ENCODE measurements around the gene CFAP251. TPM values are rescaled to one million over a fixed set of nuclear protein-coding genes. Genes with fewer than 3 reads are reported as not detected.

CFAP251 gene
- total and polyA plus RNA-seq, 10 of the 15 experiments (the other 5 are each of a cell fraction or from before 2014, with no cell fraction given) = 0.10 to 0.97 (median 0.64) TPM

DNA sequence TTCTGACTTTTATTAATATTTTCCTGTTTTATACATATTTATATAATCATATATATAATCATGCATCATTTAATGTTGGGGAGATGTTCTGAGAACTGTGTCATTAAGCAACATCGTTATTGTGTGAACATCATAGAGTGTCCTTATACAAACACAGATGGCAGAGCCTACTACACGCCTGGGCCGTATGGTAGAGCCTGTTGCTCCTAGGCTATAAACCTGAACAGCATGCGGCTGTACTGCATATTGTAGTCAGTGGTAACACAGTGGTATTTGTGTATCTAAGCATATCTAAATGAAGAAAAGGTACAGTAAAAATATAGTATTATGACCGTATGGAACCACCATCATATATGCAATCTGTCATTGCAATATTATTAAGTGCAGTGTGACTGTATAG lies 58.6 kb downstream of the CFAP251 start:
- RAD21 ChIA-PET (ENCODE audit: unreplicated experiment) = no interaction called here
- 87% methylated on average over 5 of the region's 5 CpGs for WGBS (ENCODE audit: insufficient coverage, insufficient replicate concordance, low lambda C conversion rate, missing lambda C conversion rate)
- no peaks in the 10 kb centered on the region; a peak in 1 of 4 replicates for H3K27me3 ChIP-seq (replicated peaks in 1 of 2; ENCODE audit: control insufficient read depth in 2 of 2, insufficient read depth in 2 of 2, low read length in 1 of 2)
- H3K9me3 ChIP-seq (replicated peaks; ENCODE audit: control insufficient read depth, insufficient read depth, low read length) = peaks cover 8% of the 10 kb centered on the region; the same call in 2 of the 3 replicates
- no peak overlapping the region for H3K27ac ChIP-seq (ENCODE audit: control insufficient read depth, insufficient read depth)
- peaks cover 24% of the 10 kb centered on the region for H3K4me1 ChIP-seq (ENCODE audit: control insufficient read depth, insufficient read depth, low read length)
- in situ Hi-C loops (cut with MboI) = no loop called here
- FAIRE-seq (no peak), DNase-seq (ENCODE audit: low read depth, low spot score) (no peak), ATAC-seq (no peak)
- no peaks in the 10 kb centered on the region for H3K36me3 ChIP-seq (ENCODE audit: control insufficient read depth in 2 of 2, insufficient read depth in 2 of 2, low read length in 1 of 2)
- H2AFZ ChIP-seq (ENCODE audit: control insufficient read depth, low read depth, low read length) = no peak overlapping the region
- H3K4me2 ChIP-seq (ENCODE audit: control insufficient read depth, insufficient read depth) = no peak overlapping the region
- no peaks in the 10 kb centered on the region for H3K79me2 ChIP-seq (ENCODE audit: control insufficient read depth, insufficient read depth, low read length)
- intact Hi-C loops (cut with micrococcal nuclease; ENCODE audit: unreplicated experiment) = no loop called here
- H4K20me1 ChIP-seq (ENCODE audit: control insufficient read depth, insufficient read depth) = no peaks in the 10 kb centered on the region
- BruUV-seq (replicated peaks) = no TSS peak
- H3K9ac ChIP-seq (ENCODE audit: control insufficient read depth, insufficient read depth, low read length) = no peak overlapping the region
- H3K4me3 ChIP-seq = no peak overlapping the region
- SMC1A ChIA-PET (ENCODE audit: uncharacterized antibody, unreplicated experiment) = no interaction called here
- TF ChIP-seq FOXM1 (IDR thresholded peaks at IDR 0.05; ENCODE audit: low read depth, low read length) = no peak
- TF ChIP-seq TCF12 (IDR thresholded peaks at IDR 0.05; ENCODE audit: low read depth, low read length) = no peak
- TF ChIP-seq, protein P1, sequence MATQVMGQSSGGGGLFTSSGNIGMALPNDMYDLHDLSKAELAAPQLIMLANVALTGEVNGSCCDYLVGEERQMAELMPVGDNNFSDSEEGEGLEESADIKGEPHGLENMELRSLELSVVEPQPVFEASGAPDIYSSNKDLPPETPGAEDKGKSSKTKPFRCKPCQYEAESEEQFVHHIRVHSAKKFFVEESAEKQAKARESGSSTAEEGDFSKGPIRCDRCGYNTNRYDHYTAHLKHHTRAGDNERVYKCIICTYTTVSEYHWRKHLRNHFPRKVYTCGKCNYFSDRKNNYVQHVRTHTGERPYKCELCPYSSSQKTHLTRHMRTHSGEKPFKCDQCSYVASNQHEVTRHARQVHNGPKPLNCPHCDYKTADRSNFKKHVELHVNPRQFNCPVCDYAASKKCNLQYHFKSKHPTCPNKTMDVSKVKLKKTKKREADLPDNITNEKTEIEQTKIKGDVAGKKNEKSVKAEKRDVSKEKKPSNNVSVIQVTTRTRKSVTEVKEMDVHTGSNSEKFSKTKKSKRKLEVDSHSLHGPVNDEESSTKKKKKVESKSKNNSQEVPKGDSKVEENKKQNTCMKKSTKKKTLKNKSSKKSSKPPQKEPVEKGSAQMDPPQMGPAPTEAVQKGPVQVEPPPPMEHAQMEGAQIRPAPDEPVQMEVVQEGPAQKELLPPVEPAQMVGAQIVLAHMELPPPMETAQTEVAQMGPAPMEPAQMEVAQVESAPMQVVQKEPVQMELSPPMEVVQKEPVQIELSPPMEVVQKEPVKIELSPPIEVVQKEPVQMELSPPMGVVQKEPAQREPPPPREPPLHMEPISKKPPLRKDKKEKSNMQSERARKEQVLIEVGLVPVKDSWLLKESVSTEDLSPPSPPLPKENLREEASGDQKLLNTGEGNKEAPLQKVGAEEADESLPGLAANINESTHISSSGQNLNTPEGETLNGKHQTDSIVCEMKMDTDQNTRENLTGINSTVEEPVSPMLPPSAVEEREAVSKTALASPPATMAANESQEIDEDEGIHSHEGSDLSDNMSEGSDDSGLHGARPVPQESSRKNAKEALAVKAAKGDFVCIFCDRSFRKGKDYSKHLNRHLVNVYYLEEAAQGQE (IDR thresholded peaks at IDR 0.05; ENCODE audit: low read depth, low read length) = no peak
- TF ChIP-seq, protein P2, sequence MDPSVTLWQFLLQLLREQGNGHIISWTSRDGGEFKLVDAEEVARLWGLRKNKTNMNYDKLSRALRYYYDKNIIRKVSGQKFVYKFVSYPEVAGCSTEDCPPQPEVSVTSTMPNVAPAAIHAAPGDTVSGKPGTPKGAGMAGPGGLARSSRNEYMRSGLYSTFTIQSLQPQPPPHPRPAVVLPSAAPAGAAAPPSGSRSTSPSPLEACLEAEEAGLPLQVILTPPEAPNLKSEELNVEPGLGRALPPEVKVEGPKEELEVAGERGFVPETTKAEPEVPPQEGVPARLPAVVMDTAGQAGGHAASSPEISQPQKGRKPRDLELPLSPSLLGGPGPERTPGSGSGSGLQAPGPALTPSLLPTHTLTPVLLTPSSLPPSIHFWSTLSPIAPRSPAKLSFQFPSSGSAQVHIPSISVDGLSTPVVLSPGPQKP (IDR thresholded peaks at IDR 0.05; ENCODE audit: low read depth, low read length) = no peak
- TF ChIP-seq BMI1 (IDR thresholded peaks at IDR 0.05; ENCODE audit: borderline replicate concordance) = no peak
- no peak for TF ChIP-seq MXI1 (IDR thresholded peaks at IDR 0.05; ENCODE audit: low read depth, low read length)
- TF ChIP-seq, protein P3, sequence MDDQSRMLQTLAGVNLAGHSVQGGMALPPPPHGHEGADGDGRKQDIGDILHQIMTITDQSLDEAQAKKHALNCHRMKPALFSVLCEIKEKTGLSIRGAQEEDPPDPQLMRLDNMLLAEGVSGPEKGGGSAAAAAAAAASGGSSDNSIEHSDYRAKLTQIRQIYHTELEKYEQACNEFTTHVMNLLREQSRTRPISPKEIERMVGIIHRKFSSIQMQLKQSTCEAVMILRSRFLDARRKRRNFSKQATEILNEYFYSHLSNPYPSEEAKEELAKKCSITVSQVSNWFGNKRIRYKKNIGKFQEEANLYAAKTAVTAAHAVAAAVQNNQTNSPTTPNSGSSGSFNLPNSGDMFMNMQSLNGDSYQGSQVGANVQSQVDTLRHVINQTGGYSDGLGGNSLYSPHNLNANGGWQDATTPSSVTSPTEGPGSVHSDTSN (IDR thresholded peaks at IDR 0.05; ENCODE audit: insufficient replicate concordance, low read depth, low read length) = no peak
- TF ChIP-seq STAT1 (conservative IDR thresholded peaks at IDR 0.05) = no peak
- no peak for TF ChIP-seq RAD51 (IDR thresholded peaks at IDR 0.05)
- no peak for TF ChIP-seq JUNB (IDR thresholded peaks at IDR 0.05)
- no peak for TF ChIP-seq ZNF384 (IDR thresholded peaks at IDR 0.05; ENCODE audit: borderline replicate concordance, low read depth, low read length)
- no peak for TF ChIP-seq SREBF2 (IDR thresholded peaks at IDR 0.05; ENCODE audit: low read length)
- TF ChIP-seq, protein P4, sequence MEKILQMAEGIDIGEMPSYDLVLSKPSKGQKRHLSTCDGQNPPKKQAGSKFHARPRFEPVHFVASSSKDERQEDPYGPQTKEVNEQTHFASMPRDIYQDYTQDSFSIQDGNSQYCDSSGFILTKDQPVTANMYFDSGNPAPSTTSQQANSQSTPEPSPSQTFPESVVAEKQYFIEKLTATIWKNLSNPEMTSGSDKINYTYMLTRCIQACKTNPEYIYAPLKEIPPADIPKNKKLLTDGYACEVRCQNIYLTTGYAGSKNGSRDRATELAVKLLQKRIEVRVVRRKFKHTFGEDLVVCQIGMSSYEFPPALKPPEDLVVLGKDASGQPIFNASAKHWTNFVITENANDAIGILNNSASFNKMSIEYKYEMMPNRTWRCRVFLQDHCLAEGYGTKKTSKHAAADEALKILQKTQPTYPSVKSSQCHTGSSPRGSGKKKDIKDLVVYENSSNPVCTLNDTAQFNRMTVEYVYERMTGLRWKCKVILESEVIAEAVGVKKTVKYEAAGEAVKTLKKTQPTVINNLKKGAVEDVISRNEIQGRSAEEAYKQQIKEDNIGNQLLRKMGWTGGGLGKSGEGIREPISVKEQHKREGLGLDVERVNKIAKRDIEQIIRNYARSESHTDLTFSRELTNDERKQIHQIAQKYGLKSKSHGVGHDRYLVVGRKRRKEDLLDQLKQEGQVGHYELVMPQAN (conservative IDR thresholded peaks at IDR 0.05) = no peak
- no peak for TF ChIP-seq POU2F2 (IDR thresholded peaks at IDR 0.05; ENCODE audit: borderline replicate concordance, low read depth, low read length)
- POLR2A ChIA-PET = no interaction called here
- CTCF ChIA-PET = no interaction called here

Data from GM12878 (cell line).